ENCODE data around the gene KIF1B. TPM values are rescaled to one million over a fixed set of nuclear protein-coding genes. Genes with fewer than 3 reads are reported as not detected.
A peak's percentile ranks its signal among the peaks of the same experiment; 100 is the strongest.

The KIF1B gene
- total and polyA plus RNA-seq, 10 of the 15 experiments (the other 5 are each of a cell fraction or from before 2014, with no cell fraction given) = 2.1 to 16.5 (median 8.7) TPM

GRCh38 chr1:10280439-10281350, 70.3 kb downstream of the KIF1B start:
- DNase-seq (ENCODE audit: low read depth, low spot score) = no peak
- ATAC-seq = no peak
- POLR2A ChIA-PET = interaction anchor here (1.4 kb wide), 1 partner anchor 65 kb away, joined by 4 read pairs; no protein-coding TSS in a partner anchor
- Histone ChIP-seq H3K27me3 (replicated peaks in 1 of 2; ENCODE audit: control insufficient read depth in 2 of 2, insufficient read depth in 2 of 2, low read length in 1 of 2) (no peaks in the 10 kb centered on the region), H3K27ac (ENCODE audit: control insufficient read depth, insufficient read depth) (no peak overlapping the region), H4K20me1 (ENCODE audit: control insufficient read depth, insufficient read depth) (no peaks in the 10 kb centered on the region), H2AFZ (ENCODE audit: control insufficient read depth, low read depth, low read length) (no peak overlapping the region), H3K4me1 (ENCODE audit: control insufficient read depth, insufficient read depth, low read length) (0 out of 2 replicates have a peak, but pooled peaks cover 5% of the 10 kb centered on the region), H3K9ac (ENCODE audit: control insufficient read depth, insufficient read depth, low read length) (no peak overlapping the region), H3K36me3 (ENCODE audit: control insufficient read depth in 2 of 2, insufficient read depth in 2 of 2, low read length in 1 of 2) (peaks cover 2 to 12% of the 10 kb centered on the region in 2 experiments), H3K9me3 (replicated peaks; ENCODE audit: control insufficient read depth, insufficient read depth, low read length) (no peaks in the 10 kb centered on the region), H3K4me2 (ENCODE audit: control insufficient read depth, insufficient read depth) (no peak overlapping the region), H3K79me2 (ENCODE audit: control insufficient read depth, insufficient read depth, low read length) (no peaks in the 10 kb centered on the region), H3K4me3 (no peak overlapping the region)
- SMC1A ChIA-PET (ENCODE audit: uncharacterized antibody, unreplicated experiment) = interaction anchor here (1.8 kb wide), 2 partner anchors 10 to 72 kb away, joined by 6 to 7 read pairs; no protein-coding TSS in a partner anchor
- RAD21 ChIA-PET (ENCODE audit: unreplicated experiment) = no interaction called here
- BruUV-seq (replicated peaks) = no TSS peak
- FAIRE-seq = no peak
- intact Hi-C loops (cut with micrococcal nuclease; ENCODE audit: unreplicated experiment) (no loop called here), in situ Hi-C loops (cut with MboI) (no loop called here)
- WGBS (ENCODE audit: insufficient coverage, insufficient replicate concordance, low lambda C conversion rate, missing lambda C conversion rate) = 45% methylated on average over 3 of the region's 3 CpGs
- CTCF ChIA-PET = interaction anchor here (1.1 kb wide), 1 partner anchor 10 kb away, joined by 3 read pairs; no protein-coding TSS in a partner anchor
- TF ChIP-seq JUNB (IDR thresholded peaks at IDR 0.05) = peak; percentile 41
- TF ChIP-seq RUNX3 (IDR thresholded peaks at IDR 0.05; ENCODE audit: low read length) = peak; percentile 19; the same call in 1 of the 2 replicates
- no peak for TF ChIP-seq STAT3 (IDR thresholded peaks at IDR 0.05; ENCODE audit: low read depth, low read length)

- in situ Hi-C loops (cut with MboI) (no loop called here), intact Hi-C loops (cut with micrococcal nuclease; ENCODE audit: unreplicated experiment) (no loop called here)
- RAD21 ChIA-PET (ENCODE audit: unreplicated experiment) = interaction anchor here (0.6 to 1.4 kb wide), 7 partner anchors 35 to 113 kb away, joined by 3 to 5 read pairs (median 4); partner anchors contain the start of gene KIF1B
- no TSS peak for BruUV-seq (replicated peaks)
- 17% methylated on average over 3 of the region's 3 CpGs for WGBS (ENCODE audit: insufficient coverage, insufficient replicate concordance, low lambda C conversion rate, missing lambda C conversion rate)
- H3K79me2 ChIP-seq (ENCODE audit: control insufficient read depth, insufficient read depth, low read length) = no peaks in the 10 kb centered on the region
- 0 out of 2 replicates have a peak, but pooled peaks cover 5% of the 10 kb centered on the region for H3K4me1 ChIP-seq (ENCODE audit: control insufficient read depth, insufficient read depth, low read length)
- peak overlapping the region; percentile 20; the same call in 1 of the 2 replicates for H3K9ac ChIP-seq (ENCODE audit: control insufficient read depth, insufficient read depth, low read length)
- POLR2A ChIA-PET = interaction anchor here (0.6 to 1.4 kb wide), 3 partner anchors 63 to 74 kb away, joined by 4 to 5 read pairs (median 5); partner anchors contain the start of gene KIF1B
- no peak overlapping the region for H3K4me3 ChIP-seq
- ATAC-seq = peak; percentile 89
- peak overlapping the region; percentile 44; the same call in 1 of the 2 replicates for H2AFZ ChIP-seq (ENCODE audit: control insufficient read depth, low read depth, low read length)
- SMC1A ChIA-PET (ENCODE audit: uncharacterized antibody, unreplicated experiment) = interaction anchor here (1.1 to 2.8 kb wide), 6 partner anchors 13 to 75 kb away, joined by 3 to 9 read pairs (median 5); no protein-coding TSS in a partner anchor
- peaks cover 0 to 10% of the 10 kb centered on the region in 2 experiments; a peak in 2 of 4 replicates for H3K36me3 ChIP-seq (ENCODE audit: control insufficient read depth in 2 of 2, insufficient read depth in 2 of 2, low read length in 1 of 2)
- H4K20me1 ChIP-seq (ENCODE audit: control insufficient read depth, insufficient read depth) = no peaks in the 10 kb centered on the region
- peak; percentile 35 for DNase-seq (ENCODE audit: low read depth, low spot score)
- H3K27me3 ChIP-seq (replicated peaks in 1 of 2; ENCODE audit: control insufficient read depth in 2 of 2, insufficient read depth in 2 of 2, low read length in 1 of 2) = no peaks in the 10 kb centered on the region
- H3K9me3 ChIP-seq (replicated peaks; ENCODE audit: control insufficient read depth, insufficient read depth, low read length) = no peaks in the 10 kb centered on the region
- H3K27ac ChIP-seq (ENCODE audit: control insufficient read depth, insufficient read depth) = peak overlapping the region; percentile 69
- peak overlapping the region; percentile 30; the same call in 1 of the 2 replicates for H3K4me2 ChIP-seq (ENCODE audit: control insufficient read depth, insufficient read depth)
- CTCF ChIA-PET = interaction anchor here (1.0 to 3.3 kb wide), 2 partner anchors 74 to 145 kb away, joined by 3 to 14 read pairs; partner anchors contain the start of gene KIF1B
- FAIRE-seq = peak; percentile 75
- no peak for TF ChIP-seq SMAD1 (IDR thresholded peaks at IDR 0.05; ENCODE audit: low read depth, partially characterized antibody)
- peak; percentile 11 for TF ChIP-seq PBX3 (IDR thresholded peaks at IDR 0.05; ENCODE audit: insufficient replicate concordance, low read depth, low read length)
- TF ChIP-seq CUX1 (IDR thresholded peaks at IDR 0.05; ENCODE audit: insufficient replicate concordance, low read depth, low read length) = no peak
Measured at GRCh38 chr1:10283318-10283984, 73.1 kb downstream of the KIF1B start.
